H9 (cell line): ENCODE results near the gene OTUB1. TPM values are rescaled to one million over a fixed set of nuclear protein-coding genes. Genes with fewer than 3 reads are reported as not detected.

Experiments used
- DNase-seq: peaks from one replicate; pipeline ENCODE4 v3.0.0-alpha.2; 2017
- H2AFZ ChIP-seq: one replicate; pipeline ENCODE4 v1.6.1; 2013; ENCODE audit warnings: mild to moderate bottlenecking, low read length, control low read depth, moderate library complexity
- H2AK5ac ChIP-seq: 2 replicates; pipeline ENCODE4 v1.6.1; 2013; ENCODE audit warnings: low read length, control low read depth, mixed read lengths; ENCODE audit not compliant: insufficient read length
- H2BK120ac ChIP-seq: one replicate; pipeline ENCODE4 v1.6.1; 2013; ENCODE audit warnings: low read depth, mild to moderate bottlenecking, low read length, control low read depth, inconsistent platforms; ENCODE audit not compliant: poor library complexity, severe bottlenecking
- H2BK12ac ChIP-seq: 2 replicates; pipeline ENCODE4 v1.6.1; 2013; ENCODE audit warnings: low read length, control low read depth, mixed read lengths, low read depth; ENCODE audit not compliant: insufficient read length
- H2BK15ac ChIP-seq: 2 replicates; pipeline ENCODE4 v1.6.1; 2013; ENCODE audit warnings: low read depth, low read length, control low read depth
- H2BK20ac ChIP-seq: one replicate; pipeline ENCODE4 v1.6.1; 2013; ENCODE audit warnings: low read depth, mild to moderate bottlenecking, low read length, control low read depth, inconsistent platforms; ENCODE audit not compliant: poor library complexity, severe bottlenecking
- H2BK5ac ChIP-seq: 2 replicates; pipeline ENCODE4 v1.6.1; 2013; ENCODE audit warnings: low read length, control low read depth, mixed read lengths; ENCODE audit not compliant: insufficient read length
- H3K14ac ChIP-seq: 2 replicates; pipeline ENCODE4 v1.6.1; 2013; ENCODE audit warnings: low read length, control low read depth; ENCODE audit not compliant: insufficient read depth
- H3K18ac ChIP-seq: 2 replicates; pipeline ENCODE4 v1.6.1; 2013; ENCODE audit warnings: low read depth, mild to moderate bottlenecking, mixed read lengths, low read length, control low read depth; ENCODE audit not compliant: insufficient read length
- H3K23ac ChIP-seq: 2 replicates; pipeline ENCODE4 v1.6.1; 2013; ENCODE audit warnings: low read length, control low read depth, mixed read lengths, low read depth; ENCODE audit not compliant: insufficient read length
- H3K23me2 ChIP-seq: 2 replicates; pipeline ENCODE4 v1.6.1; 2013; ENCODE audit warnings: low read depth, mild to moderate bottlenecking, mixed read lengths, low read length, control low read depth; ENCODE audit not compliant: insufficient read length, poor library complexity, severe bottlenecking
- H3K27ac ChIP-seq: 2 replicates; pipeline ENCODE4 v1.5.1; 2013; ENCODE audit warnings: low read length, control low read depth, mixed read lengths, low read depth; ENCODE audit not compliant: insufficient read length
- H3K27me3 ChIP-seq: 2 replicates; pipeline ENCODE4 v1.6.1; 2013; ENCODE audit warnings: low read length, control low read depth, inconsistent platforms; ENCODE audit not compliant: insufficient read depth
- H3K4ac ChIP-seq: 2 replicates; pipeline ENCODE4 v1.6.1; 2013; ENCODE audit warnings: low read depth, mild to moderate bottlenecking, control low read depth, inconsistent platforms, low read length, moderate library complexity
- H3K4me1 ChIP-seq: 2 replicates; pipeline ENCODE4 v1.6.1; 2013; ENCODE audit warnings: low read length, control low read depth, inconsistent platforms; ENCODE audit not compliant: insufficient read depth
- H3K4me2 ChIP-seq: 2 replicates; pipeline ENCODE4 v1.6.1; 2013; ENCODE audit warnings: low read length, control low read depth, mixed read lengths; ENCODE audit not compliant: insufficient read length, insufficient read depth
- H3K56ac ChIP-seq: 2 replicates; pipeline ENCODE4 v1.6.1; 2013; ENCODE audit warnings: low read depth, mild to moderate bottlenecking, mixed read lengths, low read length, control low read depth; ENCODE audit not compliant: insufficient read length
- H3K79me1 ChIP-seq: 2 replicates; pipeline ENCODE4 v1.6.1; 2013; ENCODE audit warnings: low read depth, mild to moderate bottlenecking, moderate library complexity, low read length, control low read depth, inconsistent platforms; ENCODE audit not compliant: insufficient read depth, poor library complexity, severe bottlenecking
- H3K79me2 ChIP-seq: 2 replicates; pipeline ENCODE4 v1.6.1; 2013; ENCODE audit warnings: low read length, control low read depth, inconsistent platforms; ENCODE audit not compliant: insufficient read depth
- H3K9ac ChIP-seq: 2 replicates; pipeline ENCODE4 v1.6.1; 2013; ENCODE audit warnings: low read length, control low read depth, mixed read lengths; ENCODE audit not compliant: insufficient read length; ENCODE audit errors: extremely low read depth
- H3K9me3 ChIP-seq: one replicate; pipeline ENCODE4 v1.6.1; 2013; ENCODE audit warnings: low read depth, low read length, inconsistent platforms; ENCODE audit not compliant: control insufficient read depth
- H3T11ph ChIP-seq: one replicate; pipeline ENCODE4 v1.6.1; 2013; ENCODE audit warnings: mild to moderate bottlenecking, low read length, control low read depth, inconsistent platforms
- H4K20me1 ChIP-seq: one replicate; pipeline ENCODE4 v1.6.1; 2013; ENCODE audit not compliant: control insufficient read depth, insufficient read length, insufficient read depth
- H4K5ac ChIP-seq: 2 replicates; pipeline ENCODE4 v1.6.1; 2013; ENCODE audit warnings: low read depth, mild to moderate bottlenecking, mixed read lengths, low read length, control low read depth; ENCODE audit not compliant: insufficient read length
- H4K8ac ChIP-seq: replicated peaks from 2 replicates; pipeline ENCODE4 v1.6.1; 2013; ENCODE audit warnings: low read length, control low read depth, mixed read lengths, low read depth; ENCODE audit not compliant: insufficient read length
- H4K91ac ChIP-seq: 2 replicates; pipeline ENCODE4 v1.6.1; 2013; ENCODE audit warnings: low read depth, mild to moderate bottlenecking, moderate library complexity, mixed read lengths, low read length, control low read depth; ENCODE audit not compliant: insufficient read length
- H3K27ac Mint-ChIP-seq, 3 experiments: 2 replicates in 2 of 3; 3 replicates in 1 of 3; pipeline ENCODE4 v1.8.0; 2020 to 2021; ENCODE audit warnings: mixed read lengths in 3 of 3, mild to moderate bottlenecking in 1 of 3, moderate library complexity in 1 of 3
- H3K27me3 Mint-ChIP-seq: 2 replicates; pipeline ENCODE4 v1.8.0; 2021; ENCODE audit warnings: low read depth, mild to moderate bottlenecking, moderate library complexity, mixed read lengths
- H3K36me3 Mint-ChIP-seq, 3 experiments: 2 replicates in 2 of 3; 3 replicates in 1 of 3; pipeline ENCODE4 v1.8.0; 2020 to 2021; ENCODE audit warnings: low read depth in 3 of 3, mixed read lengths in 3 of 3; ENCODE audit not compliant: insufficient read depth in 1 of 3
- H3K4me1 Mint-ChIP-seq, 2 experiments: 2 replicates each; pipeline ENCODE4 v1.8.0; 2020; ENCODE audit warnings: mixed read lengths in 2 of 2
- H3K4me3 Mint-ChIP-seq, 2 experiments: 2 replicates in 1 of 2; 3 replicates in 1 of 2; pipeline ENCODE4 v1.8.0; 2020 to 2021; ENCODE audit warnings: mild to moderate bottlenecking in 2 of 2, mixed read lengths in 2 of 2, moderate library complexity in 1 of 2
- H3K9me3 Mint-ChIP-seq, 2 experiments: 2 replicates in 1 of 2; 3 replicates in 1 of 2; pipeline ENCODE4 v1.8.0; 2020; ENCODE audit warnings: mild to moderate bottlenecking in 2 of 2, mixed read lengths in 2 of 2, moderate library complexity in 1 of 2
- whole genome bisulfite sequencing: extraction: QIAGEN DNeasy Blood & Tissue Kit; methylation state at CpG from one replicate; pipeline ENCODE4 v1.1.7; 2013; ENCODE audit warnings: missing lambda C conversion rate, low lambda C conversion rate, mixed read lengths; ENCODE audit not compliant: insufficient read length; ENCODE audit errors: extremely low coverage; 5-methylcytosine and 5-hydroxymethylcytosine counted together
- total RNA-seq: library from RNA; stranded (reverse); gene quantifications from 2 replicates; pipeline ENCODE4 v1.2.1, GENCODE V29; 2021
- TF ChIP-seq, protein P1 (sequence below): fragments of 200-600 bp; sonication (generic); conservative IDR thresholded peaks from 3 replicates; pipeline ENCODE4 v1.8.0; 2021; ENCODE audit warnings: antibody characterized with exemption, mild to moderate bottlenecking

Gene OTUB1
- total RNA-seq, 1 experiment from 2014 or later, result 114 TPM

DNA sequence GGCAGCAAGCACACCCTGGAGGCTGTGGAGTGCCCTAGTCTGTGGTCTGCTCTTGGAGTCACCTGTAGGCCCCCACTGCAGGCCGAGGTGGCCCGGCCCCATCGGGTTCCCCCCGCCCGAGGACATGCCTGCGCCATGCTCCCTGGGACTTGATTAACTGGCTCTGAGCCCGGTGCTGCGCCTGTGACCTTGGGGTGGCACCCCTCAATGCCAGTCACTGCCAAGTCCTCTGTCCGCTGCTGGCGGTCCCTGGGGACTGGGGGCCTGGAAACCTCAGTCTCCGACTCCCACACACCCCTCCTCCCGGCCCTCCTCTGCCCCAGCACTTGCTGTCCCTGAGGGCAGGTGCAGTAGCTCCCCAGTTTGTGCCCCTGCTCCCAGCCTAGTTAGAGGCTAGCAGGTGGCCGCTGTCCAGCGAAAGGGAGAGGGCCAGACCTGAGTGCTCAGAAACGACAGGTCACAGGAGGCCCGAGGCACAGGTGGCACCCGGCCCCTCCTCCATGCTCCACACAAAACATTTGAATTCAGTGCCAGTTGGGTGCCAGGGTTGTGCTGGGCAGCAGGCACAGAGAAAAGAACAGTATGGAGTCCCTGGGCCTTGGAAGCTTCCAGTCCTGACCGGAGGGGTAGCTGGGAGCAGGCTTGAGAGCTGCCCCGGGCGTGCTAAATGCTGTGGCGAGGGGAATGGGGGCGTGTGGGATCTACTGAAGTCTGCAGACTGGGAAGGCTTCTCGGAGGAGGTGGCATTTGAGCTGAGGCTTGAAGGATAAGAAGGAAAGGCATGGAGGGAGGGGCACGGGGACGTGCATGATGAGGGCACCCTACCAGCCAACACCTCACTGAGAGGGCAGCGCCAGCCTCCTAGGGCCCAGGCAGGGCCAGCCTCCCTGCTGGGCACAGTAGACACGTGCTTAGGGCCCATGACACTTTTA, 33.1 kb downstream of the OTUB1 start:
- Histone ChIP-seq H3K4me1 (peaks cover 2% of the 10 kb centered on the region; the same call in 1 of the 2 replicates), H2BK120ac (no peak overlapping the region), H3K9me3 (no peaks in the 10 kb centered on the region), H2BK20ac (no peak overlapping the region), H3K56ac (no peak overlapping the region), H3K23me2 (no peaks in the 10 kb centered on the region), H4K20me1 (no peaks in the 10 kb centered on the region), H2BK12ac (no peak overlapping the region), H3K4ac (no peak overlapping the region), H3K4me2 (no peak overlapping the region), H3K79me2 (no peaks in the 10 kb centered on the region), H2AFZ (no peak overlapping the region), H3K27me3 (peaks cover 2% of the 10 kb centered on the region; the same call in 1 of the 2 replicates), H3K18ac (no peak overlapping the region), H3K27ac (no peak overlapping the region), H3K23ac (no peak overlapping the region), H3K9ac (no peak overlapping the region), H3K14ac (no peak overlapping the region; the same call in 1 of the 2 replicates), H4K8ac (no peak overlapping the region), H4K5ac (no peak overlapping the region), H2BK15ac (no peak overlapping the region), H3K79me1 (no peaks in the 10 kb centered on the region), H3T11ph (no peak overlapping the region), H2AK5ac (no peak overlapping the region), H2BK5ac (no peak overlapping the region), H4K91ac (no peak overlapping the region)
- peaks cover 47% of the 10 kb centered on the region for H3K27me3 Mint-ChIP-seq
- TF ChIP-seq, protein P1, sequence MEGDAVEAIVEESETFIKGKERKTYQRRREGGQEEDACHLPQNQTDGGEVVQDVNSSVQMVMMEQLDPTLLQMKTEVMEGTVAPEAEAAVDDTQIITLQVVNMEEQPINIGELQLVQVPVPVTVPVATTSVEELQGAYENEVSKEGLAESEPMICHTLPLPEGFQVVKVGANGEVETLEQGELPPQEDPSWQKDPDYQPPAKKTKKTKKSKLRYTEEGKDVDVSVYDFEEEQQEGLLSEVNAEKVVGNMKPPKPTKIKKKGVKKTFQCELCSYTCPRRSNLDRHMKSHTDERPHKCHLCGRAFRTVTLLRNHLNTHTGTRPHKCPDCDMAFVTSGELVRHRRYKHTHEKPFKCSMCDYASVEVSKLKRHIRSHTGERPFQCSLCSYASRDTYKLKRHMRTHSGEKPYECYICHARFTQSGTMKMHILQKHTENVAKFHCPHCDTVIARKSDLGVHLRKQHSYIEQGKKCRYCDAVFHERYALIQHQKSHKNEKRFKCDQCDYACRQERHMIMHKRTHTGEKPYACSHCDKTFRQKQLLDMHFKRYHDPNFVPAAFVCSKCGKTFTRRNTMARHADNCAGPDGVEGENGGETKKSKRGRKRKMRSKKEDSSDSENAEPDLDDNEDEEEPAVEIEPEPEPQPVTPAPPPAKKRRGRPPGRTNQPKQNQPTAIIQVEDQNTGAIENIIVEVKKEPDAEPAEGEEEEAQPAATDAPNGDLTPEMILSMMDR, result no peak
- no peaks in the 10 kb centered on the region for H3K9me3 Mint-ChIP-seq
- H3K4me1 Mint-ChIP-seq, result peaks cover 31 to 46% of the 10 kb centered on the region in 2 experiments
- no CpG with 5 or more reads among the region's 27 CpGs for WGBS
- H3K27ac Mint-ChIP-seq, result no peak overlapping the region
- peak overlapping the region in 1 of 2 experiments; percentile 50; a peak in 2 of 5 replicates for H3K4me3 Mint-ChIP-seq
- DNase-seq, result no peak
- no peaks in the 10 kb centered on the region; a peak in 1 of 7 replicates for H3K36me3 Mint-ChIP-seq
